NK-92 (cell line): Measurements from ENCODE around the gene LY9.
"Not testable (repeated sequence)": the region's sequence is repeated elsewhere in the genome, so short reads cannot be mapped to it uniquely, and the experiment has no call there.

ENCODE experiments used
- DNase-seq: peaks from one replicate; lab custom pipeline; 2025; ENCODE audit not compliant: unreplicated experiment; lab: John Stamatoyannopoulos, UW

The LY9 gene

DNA sequence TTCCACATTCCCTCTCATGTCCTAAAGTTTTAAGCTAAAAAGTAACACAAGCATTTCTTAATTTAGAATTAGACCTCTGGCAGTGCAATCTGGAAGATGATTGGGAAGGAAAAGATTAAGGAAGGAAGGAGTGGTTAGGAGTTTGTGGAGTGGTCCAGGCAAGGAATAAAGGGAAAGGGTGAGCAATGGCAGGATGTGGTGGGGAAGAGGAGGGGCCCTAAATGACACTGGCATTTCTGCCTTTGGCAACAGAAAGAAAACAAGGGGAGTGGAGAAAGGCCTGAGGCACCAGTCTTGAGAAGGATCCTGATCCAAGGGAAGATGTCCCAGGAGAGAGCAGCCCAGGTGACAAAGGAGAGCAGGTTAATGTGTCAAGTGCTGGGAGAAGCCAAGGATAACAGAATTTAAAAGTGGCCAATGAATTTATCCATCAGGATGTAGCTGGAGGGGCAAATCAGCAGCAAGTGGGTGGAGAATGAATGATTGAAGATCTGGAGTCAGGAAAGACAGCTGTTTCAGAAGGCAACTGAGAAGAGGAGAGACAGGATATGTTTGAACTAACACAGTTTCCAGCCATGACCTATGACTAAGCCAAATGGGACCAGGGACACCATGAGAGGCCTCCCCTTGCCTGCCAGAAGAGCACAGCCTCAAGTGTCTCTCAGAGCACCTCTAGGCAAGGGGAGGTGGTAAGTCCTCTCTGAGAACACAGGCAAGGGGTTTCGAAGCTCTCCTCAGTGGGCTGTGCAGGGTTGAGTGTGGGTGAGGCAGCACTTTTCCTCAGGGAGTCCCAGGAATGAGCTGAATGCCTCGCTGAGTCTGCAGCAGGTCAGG, 20.9 kb upstream of the LY9 start:
- no peak for DNase-seq

DNA sequence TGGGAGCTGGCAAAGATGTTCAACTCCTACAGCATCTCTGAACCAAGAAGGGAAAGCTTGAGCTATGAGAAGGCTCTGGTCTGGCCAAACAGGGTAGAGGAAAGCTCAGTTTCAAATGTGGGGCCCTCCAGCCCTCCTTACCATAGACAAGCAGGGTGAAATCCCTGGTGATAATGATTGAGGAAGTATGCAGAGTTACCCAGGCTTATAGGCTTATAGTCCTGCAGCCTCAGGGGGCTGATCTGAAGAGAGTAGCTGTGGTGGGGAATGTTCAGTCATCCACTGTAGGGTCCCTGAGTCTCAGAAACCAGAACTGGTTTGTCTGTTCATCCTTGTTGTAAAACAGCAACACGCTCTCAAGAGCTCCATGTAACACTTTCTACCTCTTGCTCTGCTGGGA, 19.8 kb upstream of the LY9 start:
- no peak for DNase-seq

DNA sequence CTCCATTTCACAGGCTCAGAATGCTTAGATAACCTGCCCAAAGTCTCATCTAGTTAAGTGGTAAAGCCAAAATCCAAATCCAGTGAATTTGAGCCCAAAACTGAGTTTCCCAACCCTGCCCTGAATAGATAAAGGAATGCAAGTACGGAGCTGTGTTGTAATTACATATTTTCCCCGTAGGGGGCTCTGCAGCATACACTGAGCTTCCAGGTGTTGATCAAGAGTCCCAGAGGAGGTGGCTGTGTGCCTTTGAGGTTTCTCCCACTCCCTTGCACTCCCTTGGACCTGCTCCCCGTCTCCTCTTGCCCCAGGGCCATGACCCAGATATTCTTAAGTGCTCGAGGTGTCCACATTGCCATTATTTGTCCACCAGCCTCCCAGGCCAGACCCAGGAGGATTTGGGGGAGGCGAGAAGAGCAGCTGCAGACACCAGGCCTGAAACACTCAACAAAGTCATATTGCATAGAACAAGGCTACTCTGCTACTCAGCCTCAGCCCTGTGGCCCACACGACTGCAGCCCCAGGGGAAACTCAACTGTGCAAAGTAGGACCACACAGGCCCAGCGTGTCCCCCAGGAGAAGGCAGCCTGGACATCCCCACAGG, 18.4 kb upstream of the LY9 start:
- DNase-seq = no peak

DNA sequence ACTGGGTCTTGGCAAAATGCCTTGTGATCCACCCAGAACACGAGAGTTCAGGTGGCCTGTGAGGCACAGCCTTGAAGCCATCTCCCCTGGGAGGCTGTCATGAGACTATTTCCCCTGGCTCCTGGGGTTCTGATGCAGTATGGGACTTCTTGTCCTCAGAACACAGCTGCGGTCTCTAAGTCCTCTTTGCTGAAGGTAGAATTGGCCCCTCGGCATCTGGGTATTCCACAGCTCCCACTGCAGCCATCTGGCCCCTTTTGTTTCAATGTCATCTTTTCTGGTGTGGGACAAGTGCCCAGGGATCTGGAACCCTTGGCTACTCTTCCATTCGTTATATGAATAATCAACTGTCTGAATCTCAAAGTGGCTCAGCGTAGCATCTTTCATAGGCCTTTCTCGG, 17.0 kb upstream of the LY9 start:
- DNase-seq = no peak

DNA sequence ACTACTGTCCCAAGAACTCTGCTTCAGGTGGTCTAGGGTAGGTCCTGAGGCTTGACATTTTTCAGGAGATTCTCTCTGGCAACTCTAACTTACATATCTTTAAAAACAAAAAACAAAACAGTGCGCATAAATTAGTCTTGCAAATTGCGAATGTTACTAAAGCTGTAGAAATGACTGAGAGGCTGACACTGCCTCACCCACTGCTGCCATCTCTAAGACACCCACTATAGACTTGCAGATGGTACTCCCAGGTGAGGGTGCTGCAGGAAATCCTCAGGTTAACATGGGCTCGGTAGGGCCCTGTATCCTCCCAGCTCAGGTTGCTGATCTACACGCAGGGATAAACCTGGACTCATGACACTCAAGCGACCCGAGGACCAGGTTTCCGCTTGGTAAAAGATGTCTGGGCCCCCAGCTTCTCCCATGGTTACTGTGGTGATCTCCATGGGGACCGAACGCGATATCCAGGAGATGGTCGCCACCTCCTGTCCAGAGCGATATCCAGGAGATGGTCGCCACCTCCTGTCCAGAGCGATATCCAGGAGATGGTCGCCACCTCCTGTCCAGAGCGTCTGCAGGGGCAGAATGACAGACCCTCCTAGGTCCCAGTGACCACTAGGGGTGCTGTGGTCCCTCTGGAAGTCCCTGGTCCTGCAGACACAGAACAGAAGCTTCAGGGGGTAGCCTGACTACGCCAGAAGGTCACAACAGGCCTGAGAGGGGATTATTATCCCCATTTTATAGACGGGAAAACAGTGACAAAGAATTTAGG, 16.2 kb upstream of the LY9 start:
- DNase-seq = no peak

DNA sequence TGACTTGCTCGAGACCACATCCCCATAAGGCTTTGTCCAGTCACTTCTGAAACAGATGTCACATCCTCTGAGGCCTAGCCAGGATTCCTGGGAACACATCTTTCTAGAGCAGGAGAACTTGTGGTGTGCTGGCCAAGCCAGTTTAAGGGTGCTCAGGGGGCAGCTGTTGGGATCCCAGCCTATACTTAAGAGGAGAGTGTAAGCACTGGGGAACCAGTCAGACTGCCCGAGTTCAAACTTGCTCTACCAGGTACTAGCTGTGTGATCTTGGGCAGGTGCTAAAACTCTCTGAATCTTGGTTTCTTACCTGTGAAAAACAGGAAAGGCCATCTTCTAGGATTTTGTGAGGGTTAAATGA, 15.6 kb upstream of the LY9 start:
- no peak for DNase-seq

DNA sequence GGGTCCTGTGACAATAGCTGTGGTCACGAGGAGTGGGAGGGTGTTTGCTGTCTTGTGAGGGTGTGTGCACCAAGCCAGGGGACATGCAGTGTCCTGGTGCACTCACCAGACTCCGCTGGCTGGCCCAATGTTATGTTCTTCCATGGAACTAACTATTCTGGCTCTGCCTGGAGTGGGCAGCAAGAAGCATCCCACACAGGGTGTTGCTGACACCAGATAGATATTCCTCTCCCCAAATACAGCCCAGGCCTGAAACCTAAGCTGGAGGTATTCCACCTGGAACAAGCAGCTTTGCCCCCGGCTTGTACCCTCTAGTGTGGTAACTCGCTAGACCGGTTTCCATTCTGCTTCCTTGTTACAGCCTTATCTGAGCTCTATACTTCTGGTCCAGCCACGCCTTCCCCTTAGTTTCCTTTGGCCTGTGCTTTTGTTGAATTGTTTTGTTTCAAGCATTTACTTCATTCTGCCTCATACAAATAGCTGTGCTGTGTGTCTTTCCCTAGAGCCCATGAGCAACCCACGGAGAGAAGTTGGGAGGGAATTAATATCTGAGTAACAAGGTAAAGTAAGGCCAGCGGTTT, 14.7 kb upstream of the LY9 start:
- DNase-seq = no peak

DNA sequence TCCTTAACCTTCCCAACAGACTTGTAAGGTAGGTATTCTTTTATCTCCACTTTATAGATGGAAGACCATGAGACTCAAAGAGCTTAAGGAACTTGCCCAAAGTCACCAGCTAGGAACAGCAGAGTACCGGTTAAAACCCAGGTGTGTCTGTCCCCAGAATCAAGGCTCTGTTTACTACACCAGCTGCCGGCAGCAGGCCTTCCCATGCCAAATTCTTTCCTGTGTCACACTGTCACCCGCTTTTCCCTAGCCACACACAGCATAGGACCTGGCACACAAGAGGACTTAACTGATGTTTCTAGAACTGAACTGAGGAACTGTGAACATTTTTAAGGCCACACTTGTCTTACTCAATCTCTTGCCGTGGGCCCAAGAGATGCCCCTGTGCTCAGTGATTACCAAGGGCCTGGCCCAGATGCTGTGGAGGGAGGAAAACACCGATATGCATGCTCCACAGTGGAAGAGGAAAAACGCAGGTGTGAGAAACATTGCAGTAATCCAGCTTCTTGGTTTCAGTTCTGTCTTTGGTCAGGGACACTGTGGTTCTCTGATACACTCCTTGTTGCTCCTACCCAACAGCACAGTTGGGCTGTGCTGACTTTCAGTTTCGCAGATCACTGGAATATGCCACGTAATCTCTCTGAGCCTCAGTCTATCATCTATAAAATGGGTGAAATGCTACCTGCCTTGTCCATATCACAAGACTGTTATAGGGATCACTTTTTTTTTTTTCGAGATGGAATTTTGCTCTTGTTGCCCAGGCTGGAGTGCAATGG, 13.9 kb upstream of the LY9 start:
- no peak for DNase-seq

DNA sequence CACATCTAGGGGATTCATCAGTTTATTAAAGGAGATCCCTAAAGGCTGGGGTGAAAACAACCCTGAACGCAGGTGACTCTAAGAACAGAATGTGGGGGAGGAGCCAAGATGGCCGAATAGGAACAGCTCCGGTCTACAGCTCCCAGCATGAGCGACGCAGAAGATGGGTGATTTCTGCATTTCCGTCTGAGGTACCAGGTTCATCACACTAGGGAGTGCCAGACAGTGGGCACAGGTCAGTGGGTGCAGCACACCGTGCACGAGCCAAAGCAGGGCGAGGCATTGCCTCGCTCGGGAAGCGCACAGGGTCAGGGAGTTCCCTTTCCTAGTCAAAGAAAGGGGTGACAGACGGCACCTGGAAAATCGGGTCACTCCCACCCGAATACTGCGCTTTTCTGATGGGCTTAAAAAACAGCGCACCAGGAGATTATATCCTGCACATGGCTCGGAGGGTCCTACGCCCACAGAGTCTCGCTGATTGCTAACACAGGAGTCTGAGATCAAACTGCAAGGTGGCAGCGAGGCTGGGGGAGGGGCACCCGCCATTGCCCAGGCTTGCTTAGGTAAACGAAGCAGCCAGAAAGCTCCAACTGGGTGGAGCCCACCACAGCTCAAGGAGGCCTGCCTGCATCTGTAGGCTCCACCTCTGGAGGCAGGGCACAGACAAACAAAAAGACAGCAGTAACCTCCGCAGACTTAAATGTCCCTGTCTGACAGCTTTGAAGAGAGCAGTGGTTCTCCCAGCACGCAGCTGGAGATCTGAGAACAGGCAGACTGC, 12.8 kb upstream of the LY9 start:
- DNase-seq = not testable (repeated sequence)

DNA sequence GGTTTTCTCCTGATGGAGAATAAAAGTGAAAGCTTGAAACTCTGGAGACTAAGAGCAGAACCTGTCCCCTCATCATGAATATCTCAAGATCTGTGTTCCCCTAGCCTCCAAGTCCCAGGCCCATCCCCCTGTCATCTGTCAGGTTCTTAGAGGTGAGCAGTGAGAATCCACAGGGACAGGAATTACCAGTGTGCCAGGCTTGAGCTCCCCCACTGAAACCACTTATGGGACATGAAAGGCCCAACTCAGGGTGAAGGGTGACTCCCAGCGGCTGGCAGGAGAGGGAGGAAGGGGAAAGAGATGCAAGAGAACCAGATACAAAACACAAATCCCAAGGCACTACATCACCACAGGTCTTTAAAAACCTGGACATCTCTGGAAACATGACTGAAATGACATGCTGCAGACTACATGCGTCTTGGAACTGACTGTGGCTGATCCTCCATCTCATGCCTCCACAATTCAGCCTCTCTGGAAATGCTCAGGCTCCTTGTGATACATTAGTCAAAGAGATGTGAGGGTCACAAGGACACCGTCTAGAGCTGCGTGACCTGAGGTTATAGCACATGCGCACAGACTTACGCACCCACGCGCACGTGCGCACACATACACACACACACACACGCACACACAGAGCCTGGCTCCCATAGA, 6.8 kb upstream of the LY9 start:
- DNase-seq = no peak

DNA sequence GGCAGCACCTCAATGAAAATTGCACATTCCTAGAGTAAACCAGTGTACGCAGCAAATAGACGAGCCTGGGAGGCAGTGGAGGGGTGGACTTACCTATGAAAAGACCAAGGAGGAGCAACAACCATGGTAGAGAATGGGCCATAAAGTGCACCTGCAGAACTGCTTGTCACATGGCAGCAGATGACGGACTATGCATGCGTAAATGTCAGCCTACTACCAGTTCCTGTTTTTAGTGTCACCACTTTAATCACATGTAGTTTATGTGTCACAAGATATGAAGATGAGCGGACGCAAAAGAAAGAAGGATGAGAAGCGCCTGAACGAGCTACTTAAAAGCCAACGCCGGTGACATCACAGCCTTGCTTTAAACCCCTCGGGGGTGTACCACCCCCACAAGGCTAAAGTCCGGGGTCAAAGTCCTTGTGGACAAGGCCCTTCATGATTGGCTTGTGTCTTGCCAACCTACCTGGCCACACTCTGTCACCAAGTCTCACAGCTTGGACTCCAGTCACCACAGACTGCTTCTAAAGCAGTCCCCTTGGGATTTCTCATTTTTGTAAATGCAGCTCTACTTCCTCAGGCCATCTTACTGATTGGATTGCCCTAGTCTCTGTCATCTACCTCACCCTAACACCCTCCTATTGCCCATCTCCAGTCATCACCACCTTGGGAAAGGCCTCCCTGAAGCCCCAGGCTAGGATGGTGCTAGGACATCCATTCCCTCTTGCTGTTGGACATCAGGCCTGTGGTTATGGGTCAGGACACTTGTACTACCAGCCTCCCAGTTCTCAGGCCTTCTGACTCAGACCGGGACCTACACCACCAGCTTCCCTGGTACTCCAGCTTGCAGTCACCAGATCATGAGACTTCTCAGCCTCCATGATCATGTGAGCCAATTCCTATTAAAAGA, 6.0 kb upstream of the LY9 start:
- no peak for DNase-seq

DNA sequence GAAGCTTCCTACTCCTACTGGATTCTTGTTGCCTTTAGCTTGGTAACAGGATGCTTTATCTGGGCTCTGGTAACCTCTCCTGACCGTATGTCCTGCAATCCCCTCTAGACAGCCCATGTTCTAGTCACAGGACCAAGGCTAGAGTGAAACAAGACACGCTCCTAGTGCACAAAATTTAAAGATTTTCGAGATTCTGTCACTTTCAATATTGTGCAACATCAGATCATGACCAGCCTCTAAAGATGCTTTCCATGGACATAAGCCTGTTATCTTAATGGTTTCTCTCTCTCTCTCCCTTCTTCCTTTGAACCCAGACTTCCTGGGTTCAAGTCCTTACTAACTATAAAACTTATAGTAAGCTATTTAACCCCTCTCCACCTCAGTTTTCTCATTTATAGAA, 1.6 kb upstream of the LY9 start:
- DNase-seq = no peak

DNA sequence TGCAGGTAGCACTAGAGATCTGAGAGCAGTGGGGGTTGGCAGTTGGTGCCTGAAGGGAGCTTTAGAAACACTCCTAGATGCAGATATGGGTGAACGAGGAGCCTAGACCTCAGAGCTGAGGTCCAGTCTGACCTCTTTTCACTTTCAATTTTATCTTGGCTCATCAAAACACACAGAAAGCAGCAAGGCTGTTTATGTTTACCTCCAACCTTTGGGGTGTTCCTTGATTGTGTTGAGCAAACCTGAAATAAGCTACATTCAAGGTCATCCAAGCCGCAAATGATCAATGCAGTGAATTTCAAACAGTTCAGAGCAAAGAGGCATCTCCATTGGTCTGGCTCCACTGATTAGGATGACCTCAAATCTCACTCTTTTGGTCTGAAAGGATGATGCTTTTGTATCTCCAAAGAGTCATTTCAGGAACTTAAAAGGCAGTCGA, 1.3 kb downstream of the LY9 start:
- DNase-seq = no peak

DNA sequence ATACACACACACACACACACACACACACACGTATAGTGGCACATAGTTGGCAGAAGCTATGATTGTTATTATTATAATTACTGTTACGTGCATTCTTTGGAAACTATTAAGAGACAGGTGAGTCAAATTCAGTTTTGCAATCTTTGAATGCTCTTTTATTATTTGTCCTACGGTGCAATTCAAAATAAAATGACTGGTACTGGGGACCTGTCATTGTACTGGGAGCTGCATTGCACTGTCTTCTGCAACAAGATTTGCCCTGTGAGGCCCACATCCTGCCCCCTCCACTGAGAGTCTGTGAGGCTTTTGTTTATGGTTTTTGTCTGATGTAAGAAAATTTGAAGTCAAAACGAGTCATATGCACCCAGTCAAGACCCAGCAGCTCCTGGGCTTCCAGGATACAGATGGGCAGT, 1.9 kb downstream of the LY9 start:
- no peak for DNase-seq

DNA sequence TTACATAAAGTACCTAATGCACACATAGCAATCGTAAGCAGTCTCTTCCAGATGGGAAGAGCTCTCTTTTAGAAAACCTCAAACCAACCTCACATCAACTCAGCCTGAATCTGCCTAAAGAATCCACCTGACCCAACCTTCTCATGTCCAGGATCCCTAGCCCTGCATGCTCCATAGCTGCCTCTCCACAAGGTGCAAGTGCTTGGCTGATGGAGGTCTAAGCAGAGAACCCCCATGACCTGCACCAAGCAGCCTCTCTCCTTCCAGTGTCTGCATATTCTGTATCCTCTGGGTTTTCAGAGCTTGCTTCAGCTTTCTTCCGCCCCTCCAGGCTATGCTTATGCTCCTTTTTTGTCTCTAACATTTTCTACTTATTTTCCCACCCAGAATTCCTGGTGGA, 2.5 kb downstream of the LY9 start:
- no peak for DNase-seq

DNA sequence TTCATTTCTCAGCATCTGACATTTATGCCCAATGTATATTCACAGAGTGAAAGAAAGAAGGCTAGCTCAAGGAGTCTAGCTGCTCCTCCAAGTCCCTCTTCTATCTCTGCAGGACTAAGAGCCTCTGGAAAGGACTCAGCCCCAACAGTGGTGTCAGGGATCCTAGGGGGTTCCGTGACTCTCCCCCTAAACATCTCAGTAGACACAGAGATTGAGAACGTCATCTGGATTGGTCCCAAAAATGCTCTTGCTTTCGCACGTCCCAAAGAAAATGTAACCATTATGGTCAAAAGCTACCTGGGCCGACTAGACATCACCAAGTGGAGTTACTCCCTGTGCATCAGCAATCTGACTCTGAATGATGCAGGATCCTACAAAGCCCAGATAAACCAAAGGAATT, 3.7 kb downstream of the LY9 start:
- no peak for DNase-seq

DNA sequence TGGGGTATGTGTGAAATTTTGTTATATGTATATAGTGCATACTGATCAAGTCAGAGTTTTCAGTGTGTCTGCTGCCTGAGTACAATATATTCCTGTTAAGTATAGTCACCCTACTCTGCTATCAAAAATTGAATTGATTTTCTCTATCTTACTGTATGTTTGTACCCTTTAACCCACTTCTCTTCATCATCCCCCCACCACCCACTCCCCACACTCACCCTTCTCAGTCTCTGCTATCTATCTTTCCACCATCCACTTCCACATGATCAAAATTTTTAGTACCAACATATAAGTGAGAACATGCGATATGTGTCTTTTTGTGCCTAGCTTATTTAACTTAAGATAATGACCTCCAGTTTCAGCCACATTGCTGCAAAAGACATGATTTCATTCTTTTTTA, 4.2 kb downstream of the LY9 start:
- DNase-seq = no peak

DNA sequence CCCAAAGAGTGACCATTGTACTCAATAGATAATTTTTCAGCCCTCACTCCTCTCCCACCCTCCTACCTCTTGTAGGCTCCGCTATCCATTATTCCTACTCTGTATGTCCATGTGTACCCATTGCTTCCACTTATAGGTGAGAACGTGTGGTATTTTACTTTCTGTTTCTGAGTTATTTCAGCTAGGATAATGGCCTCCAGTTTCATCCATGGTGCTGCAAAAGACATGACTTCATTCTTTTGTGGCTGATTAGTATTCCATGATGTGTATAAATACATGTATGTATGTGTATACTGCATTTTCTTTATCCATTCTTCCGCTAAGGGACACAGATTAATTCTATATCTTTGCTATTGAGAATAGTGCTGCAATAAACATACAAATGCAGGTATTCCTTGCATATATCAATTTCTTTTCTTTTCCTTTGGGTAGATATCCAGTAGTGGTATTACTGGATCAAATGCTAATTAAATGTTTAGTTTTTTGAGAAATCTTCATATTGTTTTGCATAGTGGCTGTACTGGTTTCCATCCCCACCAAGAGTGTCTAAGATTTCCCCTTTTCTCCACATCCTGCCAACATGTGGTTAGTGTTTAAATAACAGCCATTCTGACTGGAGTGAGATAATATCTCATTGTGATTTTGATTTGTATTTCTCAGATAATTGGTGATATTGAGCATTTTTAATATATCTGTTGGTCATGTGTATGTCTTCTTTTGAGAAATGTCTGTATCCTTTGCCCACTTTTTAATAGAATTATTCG, 4.9 kb downstream of the LY9 start:
- DNase-seq = no peak
